ENCODE data around the gene TCEA2. TPM values are rescaled to one million over a fixed set of nuclear protein-coding genes. Genes with fewer than 3 reads are reported as not detected.

Gene TCEA2
- total and polyA plus RNA-seq, 7 donors = 2.1 to 50.5 (median 41.7) TPM

GRCh38 chr20:64047046-64047389, 16.0 kb upstream of the TCEA2 start:
- TF ChIP-seq EP300 (IDR thresholded peaks at IDR 0.05) (no peak), POLR2A (IDR thresholded peaks at IDR 0.05) (no peak), POLR2AphosphoS5 (IDR thresholded peaks at IDR 0.05) (no peak)
- no peaks in the 10 kb centered on the region for H3K36me3 ChIP-seq
- peak overlapping the region in 3 of 4 donors; percentile 13 to 36 (median 35) for H3K4me3 ChIP-seq
- peak overlapping the region in 1 of 4 donors; percentile 32 for H3K27ac ChIP-seq
- no peaks in the 10 kb centered on the region for H3K9me3 ChIP-seq
- intact Hi-C loops (cut with DNase I) = no loop called here
- peaks cover 0 to 26% (median 21%) of the 10 kb centered on the region in 4 donors for H3K4me1 ChIP-seq
- DNase-seq = no peak
- H3K27me3 ChIP-seq = peaks cover 46 to 96% (median 88%) of the 10 kb centered on the region in 3 donors
- WGBS, 2 donors = 76 to 84% methylated on average over 8 of the region's 8 CpGs

- Histone ChIP-seq H3K27ac (no peak overlapping the region), H3K36me3 (no peaks in the 10 kb centered on the region), H3K4me1 (peaks cover 0 to 21% (median 16%) of the 10 kb centered on the region in 4 donors), H3K4me3 (peak overlapping the region in 3 of 4 donors; percentile 27 to 36 (median 35)), H3K27me3 (peaks cover 41 to 98% (median 86%) of the 10 kb centered on the region in 3 donors), H3K9me3 (no peaks in the 10 kb centered on the region)
- TF ChIP-seq POLR2A (IDR thresholded peaks at IDR 0.05) (no peak), EP300 (IDR thresholded peaks at IDR 0.05) (no peak), POLR2AphosphoS5 (IDR thresholded peaks at IDR 0.05) (no peak), CTCF (IDR thresholded peaks at IDR 0.05) (no peak)
- 12 to 15% methylated on average over 49 of the region's 49 CpGs for WGBS, 2 donors
- DNase-seq = no peak
- intact Hi-C loops (cut with DNase I) = no loop called here
Observed at GRCh38 chr20:64047968-64048401, 15.0 kb upstream of the TCEA2 start.

- Histone ChIP-seq H3K27me3 (peaks cover 41 to 98% (median 86%) of the 10 kb centered on the region in 3 donors), H3K9me3 (no peaks in the 10 kb centered on the region), H3K27ac (no peak overlapping the region), H3K4me3 (peak overlapping the region in 3 of 4 donors; percentile 27 to 36 (median 35)), H3K36me3 (no peaks in the 10 kb centered on the region), H3K4me1 (peaks cover 0 to 21% (median 16%) of the 10 kb centered on the region in 4 donors)
- TF ChIP-seq POLR2AphosphoS5 (IDR thresholded peaks at IDR 0.05) (no peak), POLR2A (IDR thresholded peaks at IDR 0.05) (no peak), EP300 (IDR thresholded peaks at IDR 0.05) (no peak), CTCF (IDR thresholded peaks at IDR 0.05) (no peak)
- WGBS, 2 donors = 8 to 9% methylated on average over 101 of the region's 101 CpGs
- no peak for DNase-seq
- intact Hi-C loops (cut with DNase I) = no loop called here
Observed at GRCh38 chr20:64048402-64049044, 14.5 kb upstream of the TCEA2 start.

- no peak for DNase-seq
- H3K4me1 ChIP-seq = peaks cover 0 to 21% (median 16%) of the 10 kb centered on the region in 4 donors
- WGBS, 2 donors = 1% methylated on average over 110 to 111 of the region's 111 CpGs
- peak within 1 kb of the TSS in 3 of 4 donors; percentile 27 to 36 (median 35) for H3K4me3 ChIP-seq
- TF ChIP-seq CTCF (IDR thresholded peaks at IDR 0.05) (no peak), EP300 (IDR thresholded peaks at IDR 0.05) (no peak), POLR2AphosphoS5 (IDR thresholded peaks at IDR 0.05) (peak in 1 of 4 donors; percentile 12), POLR2A (IDR thresholded peaks at IDR 0.05) (no peak)
- peaks cover 41 to 98% (median 89%) of the 10 kb centered on the region in 3 donors for H3K27me3 ChIP-seq
- peak within 1 kb of the TSS; percentile 44 to 68 (median 53) for H3K27ac ChIP-seq
- no peaks in the 10 kb centered on the region for H3K9me3 ChIP-seq
- intact Hi-C loops (cut with DNase I) = no loop called here
- no peaks in the 10 kb centered on the region for H3K36me3 ChIP-seq
Observed at GRCh38 chr20:64049060-64049877, 13.7 kb upstream of the TCEA2 start, which contains the start of gene SOX18. TSS of gene SOX18 (minus strand) at chr20:64049639. CDS start at chr20:64049516, 123 bp downstream.

GRCh38 chr20:64049878-64050260, 13.1 kb upstream of the TCEA2 start:
- intact Hi-C loops (cut with DNase I) = no loop called here

More at GRCh38 chr20:64049878-64050260, 13.1 kb upstream of the TCEA2 start:
- 17 to 29% methylated on average over 16 of the region's 16 CpGs for WGBS, 2 donors
- no peaks in the 10 kb centered on the region for H3K36me3 ChIP-seq
- H3K27ac ChIP-seq = peak overlapping the region; percentile 44 to 68 (median 53)
- no peaks in the 10 kb centered on the region for H3K9me3 ChIP-seq
- peaks cover 41 to 96% (median 87%) of the 10 kb centered on the region in 3 donors for H3K27me3 ChIP-seq
- peaks cover 0 to 21% (median 16%) of the 10 kb centered on the region in 4 donors for H3K4me1 ChIP-seq
- no peak for TF ChIP-seq EP300 (IDR thresholded peaks at IDR 0.05)
- no peak for TF ChIP-seq CTCF (IDR thresholded peaks at IDR 0.05)
- no peak for TF ChIP-seq POLR2AphosphoS5 (IDR thresholded peaks at IDR 0.05)
- no peak for TF ChIP-seq POLR2A (IDR thresholded peaks at IDR 0.05)
- DNase-seq = no peak
- peak overlapping the region in 3 of 4 donors; percentile 27 to 35 (median 28) for H3K4me3 ChIP-seq

Measured in sigmoid colon (tissue), 7 donors.